Measurements from ENCODE around the gene ABITRAM.

Gene ABITRAM

DNA sequence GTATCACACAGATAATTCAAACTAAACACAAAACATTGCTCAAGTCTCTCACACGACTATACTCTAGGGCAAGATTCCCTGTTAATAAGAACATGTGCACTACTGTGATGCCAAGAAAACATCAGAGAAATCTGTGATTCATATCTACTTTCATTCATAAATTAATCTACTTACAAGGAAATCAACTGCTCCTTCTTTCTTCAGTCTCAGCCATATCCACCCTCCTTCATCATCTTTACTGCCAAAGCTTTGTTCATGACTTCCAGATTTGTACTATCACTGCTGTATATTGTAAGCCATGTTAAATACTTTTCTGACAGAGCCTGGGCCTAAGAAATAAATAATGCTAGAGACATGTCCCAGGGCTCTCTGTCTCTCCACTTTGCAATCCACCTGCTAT is 44.0 kb downstream of the ABITRAM start:
- FAIRE-seq (no peak), DNase-seq (ENCODE audit: insufficient read length, low spot score) (no peak)
- TF ChIP-seq TAF1 (IDR thresholded peaks at IDR 0.05; ENCODE audit: low read depth, low read length), result no peak
- TF ChIP-seq POLR2A (IDR thresholded peaks at IDR 0.05; ENCODE audit: low read depth, low read length), result no peak
- no peak for TF ChIP-seq SPI1 (IDR thresholded peaks at IDR 0.05; ENCODE audit: low read depth, low read length)
- no peak for TF ChIP-seq PAX5 (IDR thresholded peaks at IDR 0.05; ENCODE audit: insufficient read depth, low read length, severe bottlenecking)
- TF ChIP-seq POU2F2 (IDR thresholded peaks at IDR 0.05; ENCODE audit: low read depth, low read length), result no peak
- TF ChIP-seq POLR2AphosphoS5 (IDR thresholded peaks at IDR 0.05; ENCODE audit: low read depth, low read length), result no peak

DNA sequence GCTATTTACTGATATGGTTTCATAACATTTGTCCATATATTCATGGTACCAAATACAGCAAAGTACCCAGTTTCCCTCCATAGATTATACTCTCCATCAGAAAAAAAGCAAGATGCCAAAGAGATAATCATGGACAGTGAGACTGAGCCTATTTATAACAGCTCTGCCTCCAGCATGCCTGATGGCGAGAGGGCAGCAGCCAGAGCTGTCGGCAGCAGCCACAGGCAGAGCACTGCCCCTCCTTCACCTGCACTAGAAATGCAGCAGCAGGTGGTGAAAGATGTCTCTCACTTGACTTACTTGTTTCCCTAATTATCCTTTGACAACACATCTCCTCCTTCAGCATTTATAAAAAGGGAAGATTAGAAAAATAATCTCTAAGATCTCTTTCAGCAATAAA is 46.7 kb downstream of the ABITRAM start:
- DNase-seq (ENCODE audit: insufficient read length, low spot score), result no peak
- FAIRE-seq, result no peak
- TF ChIP-seq SPI1 (IDR thresholded peaks at IDR 0.05; ENCODE audit: low read depth, low read length), result no peak
- no peak for TF ChIP-seq POLR2A (IDR thresholded peaks at IDR 0.05; ENCODE audit: low read depth, low read length)
- TF ChIP-seq POU2F2 (IDR thresholded peaks at IDR 0.05; ENCODE audit: low read depth, low read length), result no peak
- TF ChIP-seq PAX5 (IDR thresholded peaks at IDR 0.05; ENCODE audit: insufficient read depth, low read length, severe bottlenecking), result no peak
- no peak for TF ChIP-seq TAF1 (IDR thresholded peaks at IDR 0.05; ENCODE audit: low read depth, low read length)
- TF ChIP-seq POLR2AphosphoS5 (IDR thresholded peaks at IDR 0.05; ENCODE audit: low read depth, low read length), result no peak

DNA sequence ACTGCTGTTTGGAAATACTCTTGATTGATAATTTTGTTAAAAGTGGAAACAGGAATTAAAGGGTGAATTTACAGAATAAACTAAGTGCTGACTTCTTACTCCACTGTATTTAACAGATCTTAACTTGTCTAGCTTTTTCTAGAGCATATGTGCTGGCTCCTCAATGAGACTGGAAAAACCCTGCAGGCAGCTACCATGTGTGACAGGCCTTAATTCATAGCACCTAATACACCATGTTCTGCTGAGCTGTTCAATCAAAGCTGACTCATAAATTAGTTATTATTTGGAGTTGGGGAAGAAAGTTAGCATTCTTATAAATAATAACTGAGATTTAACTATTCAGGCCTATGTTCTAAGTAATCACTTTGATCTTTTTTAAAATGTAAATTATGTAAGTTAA is 49.7 kb downstream of the ABITRAM start:
- TF ChIP-seq SPI1 (IDR thresholded peaks at IDR 0.05; ENCODE audit: low read depth, low read length) (no peak), POU2F2 (IDR thresholded peaks at IDR 0.05; ENCODE audit: low read depth, low read length) (no peak), PAX5 (IDR thresholded peaks at IDR 0.05; ENCODE audit: insufficient read depth, low read length, severe bottlenecking) (no peak), POLR2A (IDR thresholded peaks at IDR 0.05; ENCODE audit: low read depth, low read length) (no peak), TAF1 (IDR thresholded peaks at IDR 0.05; ENCODE audit: low read depth, low read length) (no peak)
- DNase-seq (ENCODE audit: insufficient read length, low spot score) (no peak), FAIRE-seq (no peak)
